ENCODE measurements around the gene SELENOM.

DNA sequence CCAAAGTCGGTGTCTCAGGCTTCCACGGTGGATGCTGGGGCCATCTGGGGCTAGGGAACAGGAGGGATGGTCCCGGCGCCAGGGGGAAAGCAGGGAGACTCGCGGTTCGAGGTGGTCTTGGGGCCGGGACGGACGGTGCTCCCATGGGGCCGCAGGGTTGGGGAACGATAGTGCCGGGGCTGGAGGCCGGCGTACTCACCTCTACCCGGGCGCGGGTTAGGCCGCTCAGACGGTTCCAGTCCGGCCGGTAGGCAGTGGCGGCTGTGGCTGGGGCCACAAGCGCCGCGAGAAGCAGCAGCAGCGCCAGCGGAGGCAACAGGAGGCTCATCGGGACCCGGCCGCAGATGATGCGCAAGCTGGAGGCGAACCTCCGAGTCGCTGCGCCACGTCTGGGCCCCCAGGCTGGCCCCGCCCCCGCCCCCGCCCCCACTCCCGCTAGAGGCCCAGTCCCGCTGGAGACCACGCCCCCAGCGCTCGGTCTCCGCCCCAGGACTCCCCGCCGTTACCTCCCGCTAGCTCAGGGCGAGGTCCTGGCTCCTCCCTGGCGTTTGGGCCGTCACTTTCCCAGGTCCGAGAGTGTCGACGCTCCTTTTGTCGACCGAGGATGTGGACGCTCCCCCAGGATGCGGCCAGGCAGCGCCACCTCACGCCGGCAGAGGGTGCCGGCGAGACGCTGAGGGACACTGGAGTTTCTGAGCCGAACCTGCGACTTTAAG is at the start of gene SELENOM:
- TF ChIP-seq, protein P1, sequence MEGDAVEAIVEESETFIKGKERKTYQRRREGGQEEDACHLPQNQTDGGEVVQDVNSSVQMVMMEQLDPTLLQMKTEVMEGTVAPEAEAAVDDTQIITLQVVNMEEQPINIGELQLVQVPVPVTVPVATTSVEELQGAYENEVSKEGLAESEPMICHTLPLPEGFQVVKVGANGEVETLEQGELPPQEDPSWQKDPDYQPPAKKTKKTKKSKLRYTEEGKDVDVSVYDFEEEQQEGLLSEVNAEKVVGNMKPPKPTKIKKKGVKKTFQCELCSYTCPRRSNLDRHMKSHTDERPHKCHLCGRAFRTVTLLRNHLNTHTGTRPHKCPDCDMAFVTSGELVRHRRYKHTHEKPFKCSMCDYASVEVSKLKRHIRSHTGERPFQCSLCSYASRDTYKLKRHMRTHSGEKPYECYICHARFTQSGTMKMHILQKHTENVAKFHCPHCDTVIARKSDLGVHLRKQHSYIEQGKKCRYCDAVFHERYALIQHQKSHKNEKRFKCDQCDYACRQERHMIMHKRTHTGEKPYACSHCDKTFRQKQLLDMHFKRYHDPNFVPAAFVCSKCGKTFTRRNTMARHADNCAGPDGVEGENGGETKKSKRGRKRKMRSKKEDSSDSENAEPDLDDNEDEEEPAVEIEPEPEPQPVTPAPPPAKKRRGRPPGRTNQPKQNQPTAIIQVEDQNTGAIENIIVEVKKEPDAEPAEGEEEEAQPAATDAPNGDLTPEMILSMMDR (optimal IDR thresholded peaks at IDR 0.05 in 1 of 3, IDR thresholded peaks at IDR 0.05 in 1 of 3, conservative IDR thresholded peaks at IDR 0.05 in 1 of 3; ENCODE audit: extremely low read depth in 1 of 3, insufficient read depth in 2 of 3, low read length in 3 of 3), result peak; percentile 86 to 94 (median 90)
- no peak for TF ChIP-seq EZH2 (IDR thresholded peaks at IDR 0.05; ENCODE audit: low read length)

All from keratinocyte (primary cell).